Measurements from ENCODE around the gene LGALS4. TPM values are rescaled to one million over a fixed set of nuclear protein-coding genes. Genes with fewer than 3 reads are reported as not detected.

The LGALS4 gene
- 0.69 TPM for total RNA-seq

GRCh38 chr19:38812841-38813320, at the start of gene LGALS4:
TSS of gene LGALS4 (minus strand) at chr19:38812945. CDS start at chr19:38812886, 59 bp downstream.

GRCh38 chr19:38849860-38850435, 37.2 kb upstream of the LGALS4 start, which contains the start of gene HNRNPL:
TSS of gene HNRNPL (minus strand) at chr19:38849986. CDS start at chr19:38849966, 20 bp downstream.

GRCh38 chr19:38788478-38789243, 24.1 kb downstream of the LGALS4 start, which contains the start of gene LGALS7B:
TSS of gene LGALS7B (plus strand) at chr19:38789200. CDS start at chr19:38789227, 27 bp downstream.

GRCh38 chr19:38773469-38774177, 39.1 kb downstream of the LGALS4 start, which contains the start of gene LGALS7:
TSS of gene LGALS7 (minus strand) at chr19:38773517. CDS start at chr19:38773492, 25 bp downstream.

Small RNAs within 50 kb of the gene (small RNA-seq; reads per million reads assigned to genes)
- gene RNU6-140P, result not detected

Other genes with a start within 250 kb of the LGALS4 start
- 1.2 TPM for gene MAP4K1, start 195.0 kb downstream of the LGALS4 start, total RNA-seq
- gene EIF3K, start 193.8 kb downstream of the LGALS4 start, total RNA-seq, result 126 TPM
- gene ACTN4, start 165.3 kb downstream of the LGALS4 start, total RNA-seq, result 79.6 TPM
- gene CAPN12, start 68.5 kb downstream of the LGALS4 start, total RNA-seq, result 1.2 TPM
- gene LGALS7, start 39.4 kb downstream of the LGALS4 start, total RNA-seq, result not detected
- gene LGALS7B, start 23.7 kb downstream of the LGALS4 start, total RNA-seq, result not detected
- gene ECH1, start 18.8 kb upstream of the LGALS4 start, total RNA-seq, result 47.1 TPM
- 273 TPM for gene HNRNPL, start 37.0 kb upstream of the LGALS4 start, total RNA-seq
- gene RINL, start 65.3 kb upstream of the LGALS4 start, total RNA-seq, result 14.1 TPM
- 98.7 TPM for gene SIRT2, start 86.7 kb upstream of the LGALS4 start, total RNA-seq
- gene NFKBIB, start 87.0 kb upstream of the LGALS4 start, total RNA-seq, result 4.8 TPM
- gene CCER2, start 99.2 kb upstream of the LGALS4 start, total RNA-seq, result 0.69 TPM
- 9.0 TPM for gene SARS2, start 117.8 kb upstream of the LGALS4 start, total RNA-seq
- gene MRPS12, start 118.0 kb upstream of the LGALS4 start, total RNA-seq, result 17.8 TPM
- gene FBXO17, start 162.8 kb upstream of the LGALS4 start, total RNA-seq, result 4.6 TPM
- gene FBXO27, start 219.6 kb upstream of the LGALS4 start, total RNA-seq, result 10.4 TPM